GM18861 (cell line): Measurements from ENCODE around the gene PORCN.

ENCODE experiments used
- ATAC-seq: cut with Tn5 transposase; IDR thresholded peaks from one replicate; pipeline ENCODE4 v1.9.1; 2021; ENCODE audit not compliant: unreplicated experiment

The PORCN gene

DNA sequence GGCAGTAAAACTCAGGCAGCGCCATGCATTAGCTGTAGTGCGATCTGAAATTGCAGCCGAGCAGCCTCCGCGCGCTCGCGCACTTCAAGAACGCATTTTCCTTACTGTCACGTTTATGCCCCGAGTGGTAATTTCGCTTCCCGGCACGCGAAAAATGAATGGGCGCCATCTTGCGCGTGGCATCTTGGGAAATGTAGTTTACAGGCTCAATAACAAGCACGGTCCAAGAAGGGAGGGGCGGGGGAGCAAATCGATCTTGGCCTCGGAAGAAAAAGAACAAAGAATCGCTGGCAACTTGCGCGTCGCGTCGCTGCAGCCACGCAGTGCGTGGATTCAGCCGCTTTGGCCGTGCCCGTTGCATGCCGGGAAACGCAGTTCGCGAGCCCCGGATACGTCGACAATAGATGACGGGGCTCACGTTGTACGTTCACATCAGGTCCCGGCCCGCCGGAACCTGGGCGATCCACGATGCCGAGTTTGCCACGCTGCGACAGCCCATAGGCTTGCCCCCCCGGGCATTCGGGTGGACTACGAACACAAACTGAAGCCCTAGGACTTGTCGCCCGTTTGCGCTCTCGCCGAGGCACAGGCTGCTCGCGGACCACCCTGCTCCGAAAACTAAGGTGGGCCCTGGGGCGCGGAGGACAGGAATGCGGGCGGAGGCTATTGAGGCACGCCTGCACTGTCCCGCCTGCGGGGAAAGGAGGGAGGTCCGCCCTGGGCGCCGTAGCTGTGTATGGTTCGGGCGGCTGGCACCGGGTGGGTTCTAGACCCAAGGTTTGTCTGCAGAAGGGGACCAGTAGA is 32.8 kb upstream of the PORCN start, which contains the start of gene FTSJ1:
Gene FTSJ1, plus strand, starts transcription at position 426 of the 804 bp plus-strand sequence. CDS start 1,849 bp downstream, outside the sequence.
- peak; percentile 88 for ATAC-seq

GRCh38 chrX:48476919-48477318 is 31.9 kb upstream of the PORCN start:
- no peak for ATAC-seq

GRCh38 chrX:48477960-48478755 is 30.6 kb upstream of the PORCN start:
- ATAC-seq = no peak

- no peak for ATAC-seq
These were observed 30.0 kb upstream of the PORCN start for GRCh38 chrX:48478806-48479205.

- no peak for ATAC-seq
These were observed 28.6 kb upstream of the PORCN start for GRCh38 chrX:48480142-48480541.

GRCh38 chrX:48480583-48480982 is 28.2 kb upstream of the PORCN start:
- ATAC-seq = no peak

- ATAC-seq = no peak
These were observed 26.3 kb upstream of the PORCN start for GRCh38 chrX:48482526-48482925.

GRCh38 chrX:48487362-48487798 is 21.4 kb upstream of the PORCN start:
- ATAC-seq = no peak

DNA sequence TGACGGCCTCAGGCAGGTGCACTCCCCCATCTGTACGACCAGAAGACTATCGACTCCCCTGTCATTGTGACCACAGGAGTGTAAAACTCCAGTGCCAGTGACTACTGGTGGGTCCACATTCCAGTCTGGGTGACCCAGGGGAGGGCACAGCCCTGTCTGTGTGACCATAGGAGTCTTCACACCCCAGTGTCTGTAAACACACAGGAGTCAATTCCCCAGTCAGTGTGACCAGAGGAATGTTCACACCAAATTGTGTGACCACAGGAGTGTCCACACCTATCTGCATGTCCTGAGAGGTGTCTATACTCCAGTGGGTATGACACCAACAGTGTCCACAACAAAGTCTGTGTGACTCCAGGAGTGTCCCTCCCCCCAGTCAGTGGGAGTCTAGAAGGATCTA is 20.8 kb upstream of the PORCN start:
- ATAC-seq = no peak

DNA sequence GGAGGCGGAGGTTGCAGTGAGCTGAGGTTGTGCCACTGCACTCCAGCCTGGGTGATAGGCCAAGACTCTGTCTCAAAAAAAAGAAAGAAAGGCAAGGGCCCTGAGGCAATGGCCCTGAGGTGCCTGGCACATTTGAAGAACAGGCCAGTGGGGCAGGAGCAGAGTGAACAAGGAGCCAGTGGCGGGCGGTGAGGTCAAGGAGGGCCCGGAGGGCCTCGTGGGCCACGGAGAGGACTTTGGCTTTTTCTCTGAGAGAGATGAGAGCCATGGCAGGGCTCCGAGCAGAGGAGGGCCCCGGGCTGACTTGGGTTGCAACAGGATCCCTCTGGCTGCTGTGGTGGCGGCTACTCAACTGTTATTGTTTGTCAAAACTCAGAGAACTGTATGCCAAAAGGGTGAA is 19.5 kb upstream of the PORCN start:
- no peak for ATAC-seq

DNA sequence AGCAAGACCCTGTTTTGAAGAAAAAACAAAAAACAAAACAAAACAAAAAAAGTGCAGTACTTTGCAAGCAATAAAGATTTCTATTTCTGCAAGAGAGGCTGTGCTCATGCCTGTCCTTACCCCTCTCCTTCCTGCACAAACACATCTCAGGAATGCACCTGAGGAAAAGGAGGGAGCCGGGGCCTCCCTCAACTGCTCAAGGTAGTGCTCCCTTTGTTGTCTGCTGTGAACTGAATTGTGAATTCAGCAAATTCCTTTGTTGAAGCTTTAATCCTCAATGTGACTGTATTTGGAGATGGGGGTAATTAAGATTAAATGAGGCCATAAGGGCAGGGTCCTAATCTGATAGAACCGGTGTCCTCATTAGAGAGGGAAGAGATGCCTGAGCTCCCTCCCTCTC is 18.9 kb upstream of the PORCN start:
- no peak for ATAC-seq

DNA sequence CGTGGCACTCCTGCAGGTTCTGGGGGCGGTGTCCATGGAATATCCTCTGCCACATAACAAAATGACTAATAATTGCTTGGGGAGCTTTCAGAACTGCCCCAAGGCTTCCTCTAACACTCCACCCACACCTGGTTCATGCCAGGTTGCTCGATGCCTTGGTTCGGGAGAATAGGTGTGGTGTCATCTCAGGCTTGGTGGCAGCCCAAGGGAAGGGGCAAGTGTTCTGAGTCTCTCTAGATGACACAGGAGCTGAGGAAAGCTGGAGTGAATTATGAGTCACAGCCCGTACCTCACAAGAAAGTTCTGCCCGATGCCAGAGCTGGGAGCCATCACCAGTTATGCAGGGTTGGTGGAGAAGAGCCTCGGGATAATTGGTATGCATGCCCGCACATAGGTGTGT is 18.1 kb upstream of the PORCN start:
- no peak for ATAC-seq

DNA sequence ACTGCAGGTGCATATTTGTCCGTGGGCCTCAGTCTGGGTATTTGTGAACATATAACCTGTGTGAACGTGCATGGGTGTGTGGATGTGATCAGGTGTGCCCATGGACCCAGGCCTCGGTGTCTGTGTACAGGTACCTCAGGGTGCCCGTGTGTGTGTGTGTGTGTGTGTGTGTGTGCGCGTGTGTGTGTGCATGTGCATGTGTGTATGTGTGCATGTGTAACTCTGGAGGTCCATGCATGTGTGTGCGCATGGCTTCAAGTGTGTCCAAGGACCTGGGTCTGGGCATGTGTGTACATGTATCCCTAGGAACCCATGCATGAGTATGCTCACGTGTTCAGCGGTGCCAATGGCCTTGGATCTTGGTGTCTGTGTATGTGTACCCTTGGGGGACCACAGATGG is 17.0 kb upstream of the PORCN start:
- no peak for ATAC-seq

DNA sequence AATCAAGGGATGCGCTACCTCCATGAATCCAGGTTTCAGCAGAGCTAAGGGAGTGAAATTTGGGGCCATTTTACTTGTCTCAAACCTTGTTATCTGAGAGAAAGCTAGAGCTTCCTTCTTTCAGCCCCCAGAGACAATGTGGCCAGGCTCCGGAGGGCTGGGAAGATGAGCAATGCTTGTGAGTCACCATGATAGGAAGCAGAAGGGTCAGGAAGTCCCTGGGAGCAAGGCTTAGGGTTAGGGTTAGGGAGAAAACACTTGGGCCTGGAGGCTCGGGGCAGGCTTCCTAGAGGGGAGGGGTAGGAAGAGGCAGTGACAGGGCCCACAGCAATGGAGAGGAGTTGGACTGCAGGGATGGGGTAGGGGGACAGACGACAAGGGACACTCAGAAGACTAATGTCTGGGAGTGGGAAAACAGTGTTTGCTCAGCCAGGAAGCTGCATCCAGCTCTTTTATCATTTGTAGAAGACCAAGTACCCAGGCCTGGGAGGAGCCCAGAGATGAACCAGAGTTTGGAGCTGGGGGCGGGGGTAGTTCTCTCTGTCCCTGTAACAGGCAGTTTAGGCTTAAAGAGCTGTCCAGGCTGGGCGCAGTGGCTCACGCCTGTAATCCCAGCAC is 16.4 kb upstream of the PORCN start:
- ATAC-seq = no peak

DNA sequence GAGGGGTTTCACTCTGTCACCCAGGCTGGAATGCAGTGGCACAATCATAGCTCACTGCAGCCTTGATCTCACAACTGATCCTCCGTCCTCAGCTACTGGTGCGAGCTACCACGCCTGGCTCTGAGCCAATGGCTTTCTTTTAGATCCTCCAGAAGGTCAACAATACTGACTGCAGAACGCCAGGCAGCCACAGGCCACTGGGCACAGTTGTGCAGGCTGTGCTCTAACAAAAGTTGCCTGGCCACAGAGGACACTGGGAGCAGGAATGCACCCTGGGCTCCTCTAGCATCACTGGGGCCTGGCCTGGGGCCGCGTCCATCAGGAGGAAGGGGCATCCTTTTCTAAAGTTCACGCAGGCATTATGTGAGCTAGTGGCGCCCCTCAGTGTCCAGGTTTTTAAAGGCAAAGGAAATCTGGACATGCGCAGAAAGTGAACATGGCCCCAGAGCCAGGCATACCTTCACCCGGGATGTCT is 14.9 kb upstream of the PORCN start:
- ATAC-seq = no peak

DNA sequence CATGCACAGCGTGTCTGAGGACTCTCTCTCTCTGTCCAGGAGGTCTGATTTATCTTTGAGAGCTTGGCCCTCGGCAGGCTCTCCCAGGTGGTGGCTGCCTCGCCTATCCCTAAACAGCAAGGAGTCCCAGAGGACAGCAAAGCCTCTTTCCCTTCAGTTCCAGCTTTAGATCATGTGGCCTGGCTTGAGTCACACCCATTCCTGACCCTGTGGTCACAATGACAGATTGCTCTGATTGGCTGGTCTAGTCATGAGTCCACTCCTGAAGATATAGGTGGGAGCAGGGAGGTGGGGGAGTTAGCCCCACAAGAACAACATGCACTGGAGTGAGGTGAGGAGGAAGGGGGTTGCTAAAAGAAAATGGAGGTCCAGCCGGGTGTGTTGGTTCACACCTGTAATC is 12.1 kb upstream of the PORCN start:
- no peak for ATAC-seq

DNA sequence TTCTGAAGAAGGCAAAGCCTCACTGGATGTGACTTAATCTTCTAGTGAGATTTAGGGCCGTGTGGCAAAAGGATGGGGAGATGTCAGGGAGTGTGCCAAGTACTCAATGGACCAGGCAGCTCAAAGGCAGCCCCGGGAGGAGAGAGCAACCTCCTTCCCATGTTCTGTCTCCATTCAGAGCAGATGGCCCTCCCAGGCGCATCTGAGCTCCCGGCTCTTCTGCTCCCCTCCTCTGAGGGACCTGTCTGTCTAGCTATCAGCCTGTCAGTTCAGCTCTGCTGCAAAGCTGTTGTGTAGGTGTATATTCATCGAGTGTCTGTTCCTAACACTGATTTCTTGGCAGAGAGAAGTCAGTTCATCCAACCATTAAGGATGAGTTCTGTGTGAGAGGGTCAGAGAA is 10.9 kb upstream of the PORCN start:
- ATAC-seq = no peak

GRCh38 chrX:48498374-48498809 is 10.4 kb upstream of the PORCN start:
- ATAC-seq = no peak

DNA sequence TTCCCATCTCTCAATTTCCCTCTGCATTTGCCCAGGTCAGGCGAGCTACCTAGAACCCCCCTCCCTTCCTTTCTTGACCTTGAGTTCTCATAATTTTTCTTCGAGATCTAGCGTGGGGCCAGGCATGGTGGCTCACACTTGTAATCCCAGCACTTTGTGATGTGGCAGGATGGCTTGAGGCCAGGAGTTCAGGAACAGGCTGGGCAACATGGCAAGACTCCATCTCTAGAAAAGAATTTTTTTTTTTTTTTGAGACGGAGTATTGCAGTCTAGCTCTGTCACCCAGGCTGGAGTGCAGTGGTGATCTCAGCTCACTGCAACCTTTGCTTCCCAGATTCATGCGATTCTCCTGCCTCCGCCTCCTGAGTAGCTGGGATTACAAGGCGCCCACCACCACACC is 4.5 kb upstream of the PORCN start:
- no peak for ATAC-seq

DNA sequence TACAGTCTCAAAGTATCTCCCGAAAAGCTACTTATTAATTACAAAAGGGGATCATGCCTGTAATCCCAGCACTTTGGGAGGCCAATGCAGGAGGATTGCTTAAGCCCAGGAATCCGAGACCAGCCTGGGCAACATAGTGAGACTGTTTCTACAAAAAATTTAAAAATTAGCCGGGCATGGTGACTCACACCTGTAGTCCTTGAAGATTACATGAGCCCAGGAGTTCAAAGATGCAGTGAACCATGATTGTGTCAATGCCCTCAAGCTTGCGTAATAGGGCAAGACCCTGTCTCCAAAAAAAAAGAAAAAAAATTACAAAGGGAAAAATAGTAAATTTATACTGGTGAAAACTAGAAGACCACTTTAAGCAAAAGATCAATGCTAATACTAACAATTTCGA is 3.3 kb upstream of the PORCN start:
- ATAC-seq = no peak

GRCh38 chrX:48507246-48507645 is 1.5 kb upstream of the PORCN start:
- ATAC-seq = no peak

- ATAC-seq = no peak
These were observed 426 bp downstream of the PORCN start for GRCh38 chrX:48509245-48509590.
